ENCODE measurements around the gene SLC16A1. TPM values are rescaled to one million over a fixed set of nuclear protein-coding genes. Genes with fewer than 3 reads are reported as not detected.

Gene SLC16A1
- total and polyA plus RNA-seq, 2 of the 8 experiments (the other 6 are each of a cell fraction or from before 2014, with no cell fraction given): 435 to 545 TPM

DNA sequence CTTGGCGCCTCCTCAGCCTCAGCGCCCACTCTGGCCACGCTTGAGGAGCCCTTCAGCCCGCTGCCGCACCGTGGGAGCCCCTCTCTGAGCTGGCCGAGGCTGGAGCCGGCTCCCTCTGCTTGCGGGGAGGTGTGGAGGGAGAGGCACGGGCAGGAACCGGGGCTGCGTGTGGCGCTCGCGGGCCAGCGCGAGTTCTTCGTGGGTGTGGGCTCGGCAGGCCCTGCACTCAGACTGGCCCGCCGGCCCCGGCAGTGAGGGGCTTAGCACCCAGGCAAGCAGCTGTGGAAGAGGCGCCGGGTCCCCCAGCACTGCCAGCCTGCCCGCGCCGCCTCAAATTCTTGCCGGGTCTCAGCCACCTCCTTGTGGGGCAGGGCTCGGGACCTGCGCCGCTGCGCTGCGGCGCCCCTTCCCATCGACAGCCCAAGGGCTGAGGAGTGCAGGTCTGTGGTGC is 61.4 kb downstream of the SLC16A1 start:
- no peak overlapping the region for H2AK5ac ChIP-seq (ENCODE audit: low read depth, low read length)
- no peak overlapping the region for H3K56ac ChIP-seq (replicated peaks; ENCODE audit: insufficient read length, low read depth, low read length)
- no peak overlapping the region for H3K18ac ChIP-seq (ENCODE audit: extremely low read depth, low read length)
- H3K4me3 ChIP-seq (ENCODE audit: extremely low read depth in 1 of 4, insufficient read depth in 2 of 4, low read depth in 3 of 4, low read length in 4 of 4): no peak overlapping the region
- no peak overlapping the region for H4K91ac ChIP-seq (replicated peaks; ENCODE audit: insufficient read length, low read length)
- H2BK20ac ChIP-seq (ENCODE audit: low read length): no peak overlapping the region
- DNase-seq (ENCODE audit: low read depth in 1 of 2, low spot score in 2 of 2) (no peak), FAIRE-seq (no peak)
- H3K14ac ChIP-seq (ENCODE audit: insufficient read length): no peak overlapping the region
- H3K4ac ChIP-seq (replicated peaks; ENCODE audit: insufficient read length, low read depth, low read length): no peak overlapping the region
- 96% methylated on average over 35 of the region's 35 CpGs; no CpG with 5 or more reads in 1 of the 2 experiments for WGBS, 2 experiments (ENCODE audit: extremely low coverage in 1 of 2, insufficient coverage in 1 of 2, insufficient read length in 1 of 2, insufficient replicate concordance in 2 of 2, low coverage in 1 of 2, low lambda C conversion rate in 2 of 2, missing lambda C conversion rate in 1 of 2)
- peaks cover 0 to 7% (median 0%) of the 10 kb centered on the region in 4 experiments; a peak in 1 of 8 replicates for H3K36me3 ChIP-seq (ENCODE audit: control insufficient read depth in 2 of 4, insufficient read depth in 4 of 4, low read length in 3 of 4)
- H3K27me3 ChIP-seq (replicated peaks in 1 of 4; ENCODE audit: control insufficient read depth in 3 of 4, extremely low read depth in 1 of 4, insufficient read depth in 3 of 4, low read length in 3 of 4): no peaks in the 10 kb centered on the region
- H3K9ac ChIP-seq (replicated peaks in 1 of 4; ENCODE audit: extremely low read depth in 1 of 4, low read depth in 3 of 4, low read length in 3 of 4): no peak overlapping the region
- H3K23ac ChIP-seq (ENCODE audit: insufficient read length): no peak overlapping the region
- no peaks in the 10 kb centered on the region for H3K23me2 ChIP-seq (ENCODE audit: low read depth, low read length)
- H2AFZ ChIP-seq (ENCODE audit: low read length): no peak overlapping the region
- H4K8ac ChIP-seq (ENCODE audit: extremely low read depth, insufficient read depth, low read length): no peak overlapping the region
- H4K20me1 ChIP-seq (replicated peaks in 1 of 2; ENCODE audit: control insufficient read depth in 1 of 2, insufficient read depth in 2 of 2, low read length in 2 of 2): no peaks in the 10 kb centered on the region
- POLR2A ChIA-PET (ENCODE audit: partially characterized antibody): interaction anchor here (0.7 to 3.1 kb wide), 2 partner anchors 11 to 14 kb away, joined by 3 to 14 read pairs; no protein-coding TSS in a partner anchor
- no peak overlapping the region for H3K27ac ChIP-seq (ENCODE audit: low read depth, low read length)
- H2BK5ac ChIP-seq (ENCODE audit: low read depth, low read length): no peak overlapping the region
- no peak overlapping the region for H4K5ac ChIP-seq (ENCODE audit: insufficient read length, low read depth, low read length)
- no peaks in the 10 kb centered on the region for H3K79me1 ChIP-seq (ENCODE audit: low read depth, low read length)
- H2BK120ac ChIP-seq (replicated peaks; ENCODE audit: low read depth, low read length): no peak overlapping the region
- H3K79me2 ChIP-seq (ENCODE audit: control insufficient read depth in 1 of 2, insufficient read depth in 2 of 2, low read length in 2 of 2): no peaks in the 10 kb centered on the region
- no peak overlapping the region for H2BK15ac ChIP-seq (ENCODE audit: low read length)
- no peak overlapping the region for H3K4me2 ChIP-seq (ENCODE audit: insufficient read depth in 1 of 2, low read depth in 2 of 2, low read length in 2 of 2)
- no peaks in the 10 kb centered on the region for H3K4me1 ChIP-seq (replicated peaks in 1 of 4; ENCODE audit: control insufficient read depth in 3 of 4, insufficient read depth in 4 of 4, low read length in 3 of 4)
- peaks cover 13 to 18% of the 10 kb centered on the region in 2 experiments for H3K9me3 ChIP-seq (ENCODE audit: insufficient read depth in 2 of 2, low read depth in 1 of 2, low read length in 1 of 2)
- CTCF ChIA-PET (ENCODE audit: partially characterized antibody): interaction anchor here (1.0 to 2.8 kb wide), 9 partner anchors 9 to 179 kb away, joined by 3 to 10 read pairs (median 4); no protein-coding TSS in a partner anchor
- no peak overlapping the region for H2BK12ac ChIP-seq (ENCODE audit: low read depth, low read length)
- TF ChIP-seq CTBP2 (IDR thresholded peaks at IDR 0.05; ENCODE audit: borderline replicate concordance, insufficient read depth, insufficient read length, low read length) (no peak), RAD21 (IDR thresholded peaks at IDR 0.05 in 1 of 2, conservative IDR thresholded peaks at IDR 0.05 in 1 of 2; ENCODE audit: low read depth in 2 of 2, low read length in 2 of 2) (no peak), BCL11A (IDR thresholded peaks at IDR 0.05; ENCODE audit: low read depth in 2 of 2, low read length in 2 of 2) (no peak), CHD2 (IDR thresholded peaks at IDR 0.05; ENCODE audit: low read length) (no peak), SP1 (IDR thresholded peaks at IDR 0.05; ENCODE audit: low read depth, low read length) (no peak), SIX5 (IDR thresholded peaks at IDR 0.05; ENCODE audit: low read depth, low read length) (no peak), SRF (IDR thresholded peaks at IDR 0.05; ENCODE audit: low read depth, low read length) (no peak), TBP (IDR thresholded peaks at IDR 0.05; ENCODE audit: low read depth, low read length) (no peak), SP2 (IDR thresholded peaks at IDR 0.05; ENCODE audit: low read length) (no peak), TCF12 (IDR thresholded peaks at IDR 0.05; ENCODE audit: low read depth, low read length) (no peak)
- TF ChIP-seq, protein P1, sequence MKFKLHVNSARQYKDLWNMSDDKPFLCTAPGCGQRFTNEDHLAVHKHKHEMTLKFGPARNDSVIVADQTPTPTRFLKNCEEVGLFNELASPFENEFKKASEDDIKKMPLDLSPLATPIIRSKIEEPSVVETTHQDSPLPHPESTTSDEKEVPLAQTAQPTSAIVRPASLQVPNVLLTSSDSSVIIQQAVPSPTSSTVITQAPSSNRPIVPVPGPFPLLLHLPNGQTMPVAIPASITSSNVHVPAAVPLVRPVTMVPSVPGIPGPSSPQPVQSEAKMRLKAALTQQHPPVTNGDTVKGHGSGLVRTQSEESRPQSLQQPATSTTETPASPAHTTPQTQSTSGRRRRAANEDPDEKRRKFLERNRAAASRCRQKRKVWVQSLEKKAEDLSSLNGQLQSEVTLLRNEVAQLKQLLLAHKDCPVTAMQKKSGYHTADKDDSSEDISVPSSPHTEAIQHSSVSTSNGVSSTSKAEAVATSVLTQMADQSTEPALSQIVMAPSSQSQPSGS (IDR thresholded peaks at IDR 0.05; ENCODE audit: low read length): no peak
- TF ChIP-seq, protein P2, sequence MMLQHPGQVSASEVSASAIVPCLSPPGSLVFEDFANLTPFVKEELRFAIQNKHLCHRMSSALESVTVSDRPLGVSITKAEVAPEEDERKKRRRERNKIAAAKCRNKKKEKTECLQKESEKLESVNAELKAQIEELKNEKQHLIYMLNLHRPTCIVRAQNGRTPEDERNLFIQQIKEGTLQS (IDR thresholded peaks at IDR 0.05; ENCODE audit: insufficient read depth, low read depth, low read length): no peak

Measured in H1 (cell line).